Lung (tissue), 12 donors: Measurements from ENCODE around the gene PPIL6. TPM values are rescaled to one million over a fixed set of nuclear protein-coding genes. Genes with fewer than 3 reads are reported as not detected.

Experiments used
- ATAC-seq: fragments of 200-7000 bp; cut with Tn5 transposase; one replicate; pipeline ENCODE4 v1.9.1; 2020; ENCODE audit warnings: moderate number of reproducible peaks; ENCODE audit not compliant: insufficient read depth, low FRiP score
- DNase-seq, 3 donors: peaks; one replicate each; pipeline ENCODE4 v3.0.0-alpha.2; 2013 to 2017
- H3K27ac ChIP-seq, 2 donors: one replicate each; pipeline ENCODE4 v1.5.1; 2013; ENCODE audit warnings: mild to moderate bottlenecking in 2 of 2, moderate library complexity in 2 of 2, control low read depth in 1 of 2, inconsistent platforms in 1 of 2, low read depth in 1 of 2, low read length in 1 of 2
- H3K27me3 ChIP-seq, 3 donors: one replicate each; pipeline ENCODE4 v1.5.1; 2013; ENCODE audit warnings: low read length in 2 of 3; ENCODE audit not compliant: control insufficient read depth in 3 of 3, insufficient read depth in 3 of 3
- H3K36me3 ChIP-seq, 4 donors: one replicate each; pipeline ENCODE4 v1.5.1; 2013; ENCODE audit warnings: low read length in 4 of 4, mild to moderate bottlenecking in 1 of 4, moderate library complexity in 1 of 4; ENCODE audit not compliant: control insufficient read depth in 4 of 4, insufficient read depth in 4 of 4
- H3K4me1 ChIP-seq, 5 donors: one replicate each; pipeline ENCODE4 v1.5.1; 2013; ENCODE audit warnings: low read length in 5 of 5, mild to moderate bottlenecking in 2 of 5, moderate library complexity in 1 of 5; ENCODE audit not compliant: control insufficient read depth in 5 of 5, insufficient read depth in 5 of 5
- H3K4me3 ChIP-seq: one replicate; pipeline ENCODE4 v1.5.1; 2013; ENCODE audit warnings: mild to moderate bottlenecking, control low read depth, moderate library complexity
- H3K9ac ChIP-seq, 2 donors: one replicate each; pipeline ENCODE4 v1.5.1; 2013; ENCODE audit warnings: low read length in 2 of 2, control low read depth in 1 of 2; ENCODE audit not compliant: insufficient read depth in 1 of 2
- H3K9me3 ChIP-seq, 4 donors: one replicate each; pipeline ENCODE4 v1.5.1; 2013; ENCODE audit warnings: low read length in 3 of 4, mild to moderate bottlenecking in 1 of 4, moderate library complexity in 1 of 4; ENCODE audit not compliant: control insufficient read depth in 4 of 4, insufficient read depth in 3 of 4
- WGBS, 2 donors: extraction: QIAGEN DNeasy Blood & Tissue Kit; methylation state at CpG; one replicate each; pipeline ENCODE4 v1.1.7; 2013; 5-methylcytosine and 5-hydroxymethylcytosine counted together
- polyA plus RNA-seq, 2 donors: library from polyadenylated mRNA; stranded (reverse); fragments of 200-250 nt; gene quantifications; one replicate each; pipeline ENCODE4 v1.2.1, GENCODE V29; 2013
- total RNA-seq, 2 donors: library from RNA; depleted of rRNA in 1 of 2; stranded (reverse); fragments of >200 nt in 1 of 2; gene quantifications; one replicate each; pipeline ENCODE4 v1.2.1, GENCODE V29; 2014 to 2021
- TF ChIP-seq, protein P1 (sequence below): IDR thresholded peaks from 2 replicates; pipeline ENCODE4 v1.5.1; 2012; ENCODE audit warnings: mild to moderate bottlenecking; ENCODE audit errors: control extremely low read depth, extremely low read depth
- donor health status: control.
- donor health status: control.
- donor health status: Bipolar disorder and iron deficiency.
- donor health status: healthy.
- donor health status: DM: yes; HTN: yes; CAD: no.

Gene PPIL6
- total and polyA plus RNA-seq, 4 donors, result 6.3 to 18.1 (median 13.3) TPM

GRCh38 chr6:109358204-109358603 is 82.2 kb downstream of the PPIL6 start:
- H3K9me3 ChIP-seq, result peaks cover 0 to 4% (median 2%) of the 10 kb centered on the region in 4 donors
- H3K27ac ChIP-seq, result no peak overlapping the region
- peaks cover 0 to 8% (median 0%) of the 10 kb centered on the region in 5 donors for H3K4me1 ChIP-seq
- DNase-seq (no peak), ATAC-seq (no peak)
- H3K4me3 ChIP-seq, result no peak overlapping the region
- no peaks in the 10 kb centered on the region for H3K27me3 ChIP-seq
- TF ChIP-seq, protein P1, sequence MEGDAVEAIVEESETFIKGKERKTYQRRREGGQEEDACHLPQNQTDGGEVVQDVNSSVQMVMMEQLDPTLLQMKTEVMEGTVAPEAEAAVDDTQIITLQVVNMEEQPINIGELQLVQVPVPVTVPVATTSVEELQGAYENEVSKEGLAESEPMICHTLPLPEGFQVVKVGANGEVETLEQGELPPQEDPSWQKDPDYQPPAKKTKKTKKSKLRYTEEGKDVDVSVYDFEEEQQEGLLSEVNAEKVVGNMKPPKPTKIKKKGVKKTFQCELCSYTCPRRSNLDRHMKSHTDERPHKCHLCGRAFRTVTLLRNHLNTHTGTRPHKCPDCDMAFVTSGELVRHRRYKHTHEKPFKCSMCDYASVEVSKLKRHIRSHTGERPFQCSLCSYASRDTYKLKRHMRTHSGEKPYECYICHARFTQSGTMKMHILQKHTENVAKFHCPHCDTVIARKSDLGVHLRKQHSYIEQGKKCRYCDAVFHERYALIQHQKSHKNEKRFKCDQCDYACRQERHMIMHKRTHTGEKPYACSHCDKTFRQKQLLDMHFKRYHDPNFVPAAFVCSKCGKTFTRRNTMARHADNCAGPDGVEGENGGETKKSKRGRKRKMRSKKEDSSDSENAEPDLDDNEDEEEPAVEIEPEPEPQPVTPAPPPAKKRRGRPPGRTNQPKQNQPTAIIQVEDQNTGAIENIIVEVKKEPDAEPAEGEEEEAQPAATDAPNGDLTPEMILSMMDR, result no peak
- peaks cover 16 to 37% (median 25%) of the 10 kb centered on the region in 4 donors for H3K36me3 ChIP-seq
- H3K9ac ChIP-seq, result no peak overlapping the region

GRCh38 chr6:109356237-109356636 is 84.2 kb downstream of the PPIL6 start:
- Histone ChIP-seq H3K4me1 (peaks cover 0 to 8% (median 0%) of the 10 kb centered on the region in 5 donors), H3K27me3 (no peaks in the 10 kb centered on the region), H3K9ac (no peak overlapping the region), H3K4me3 (no peak overlapping the region), H3K27ac (no peak overlapping the region), H3K36me3 (peaks cover 4 to 28% (median 19%) of the 10 kb centered on the region in 4 donors), H3K9me3 (peaks cover 0 to 3% (median 2%) of the 10 kb centered on the region in 4 donors)
- TF ChIP-seq, protein P1, result no peak
- ATAC-seq, result no peak
- DNase-seq, result no peak
- 99 to 100% methylated on average over 3 of the region's 3 CpGs for WGBS, 2 donors

DNA sequence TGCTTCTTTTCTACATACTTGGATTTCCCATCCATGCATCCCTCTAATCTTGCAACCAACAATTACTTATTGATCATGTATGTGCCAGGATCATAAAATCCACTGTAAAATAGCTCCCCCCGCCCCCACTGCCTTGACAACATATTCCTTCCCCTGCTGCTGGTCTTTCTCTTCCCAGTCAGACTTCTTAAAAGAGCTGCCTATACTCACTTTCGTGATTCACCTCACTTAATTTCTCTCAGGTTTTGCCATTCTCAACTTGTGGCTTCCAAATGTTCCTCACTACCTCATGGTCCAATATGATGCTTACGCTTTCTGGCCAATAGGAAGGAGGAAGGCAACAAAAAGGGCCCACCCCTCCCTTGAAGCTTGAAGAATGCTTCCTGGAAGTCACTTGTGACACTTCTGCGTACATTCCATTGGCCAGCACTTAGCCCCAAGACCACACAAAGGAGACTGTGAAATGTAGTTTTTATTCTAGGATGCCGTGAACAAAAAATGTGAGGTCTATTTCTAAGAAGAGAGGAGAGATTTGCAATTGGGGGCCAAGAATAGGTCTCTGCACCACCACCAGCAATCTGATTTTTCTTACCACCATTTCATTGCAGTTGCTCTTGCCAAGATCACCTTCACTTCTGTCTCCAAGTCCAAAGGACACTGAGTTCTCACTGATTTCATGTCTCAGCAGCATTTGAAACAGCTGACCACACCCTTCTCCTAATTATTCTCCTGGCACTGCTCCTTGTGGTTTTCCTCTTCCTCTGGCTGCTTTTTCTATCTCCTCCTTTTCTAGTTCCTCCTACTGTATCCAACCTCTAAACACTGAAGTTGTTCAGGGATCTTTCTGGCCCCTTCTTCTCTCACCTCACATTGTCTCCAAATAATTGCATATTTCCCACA is 88.9 kb downstream of the PPIL6 start:
- Histone ChIP-seq H3K4me1 (peaks cover 0 to 12% (median 5%) of the 10 kb centered on the region in 5 donors), H3K27ac (no peak overlapping the region), H3K4me3 (no peak overlapping the region), H3K36me3 (peaks cover 0 to 7% (median 4%) of the 10 kb centered on the region in 4 donors), H3K27me3 (no peaks in the 10 kb centered on the region), H3K9ac (no peak overlapping the region), H3K9me3 (peaks cover 0 to 2% (median under 1%) of the 10 kb centered on the region in 4 donors)
- TF ChIP-seq, protein P1, result no peak
- no peak for ATAC-seq
- peak in 1 of 3 donors; percentile 21 for DNase-seq
- 86 to 88% methylated on average over 5 of the region's 5 CpGs for WGBS, 2 donors
